Smooth muscle cell (in vitro differentiated cells): Measurements from ENCODE around the gene FAF1. TPM values are rescaled to one million over a fixed set of nuclear protein-coding genes. Genes with fewer than 3 reads are reported as not detected.
"Not testable (repeated sequence)": the region's sequence is repeated elsewhere in the genome, so short reads cannot be mapped to it uniquely, and the experiment has no call there.

Experiments used
- DNase-seq: peaks from one replicate; lab custom pipeline; 2025; ENCODE audit not compliant: unreplicated experiment; lab: John Stamatoyannopoulos, UW
- H2AFZ ChIP-seq: fragments of 200-600 bp; sonication (generic); 2 replicates; pipeline ENCODE4 v1.6.0; 2016; ENCODE audit warnings: antibody characterized with exemption, low read depth, mild to moderate bottlenecking
- H3F3A ChIP-seq: fragments of 200-600 bp; sonication (generic); 2 replicates; pipeline ENCODE4 v1.6.0; 2017; ENCODE audit warnings: antibody characterized with exemption, low read depth
- H3K27ac ChIP-seq: fragments of 200-600 bp; sonication (generic); 2 replicates; pipeline ENCODE4 v1.5.1; 2016; ENCODE audit warnings: low read depth, mild to moderate bottlenecking
- H3K27me3 ChIP-seq: fragments of 200-600 bp; sonication (generic); 2 replicates; pipeline ENCODE4 v1.6.1; 2016; ENCODE audit warnings: low read depth, mild to moderate bottlenecking
- H3K36me3 ChIP-seq: fragments of 200-600 bp; sonication (generic); 2 replicates; pipeline ENCODE4 v1.5.1; 2016; ENCODE audit warnings: low read depth
- H3K4me1 ChIP-seq: fragments of 200-600 bp; sonication (generic); 2 replicates; pipeline ENCODE4 v1.5.1; 2016; ENCODE audit warnings: low read depth
- H3K4me2 ChIP-seq: fragments of 200-600 bp; sonication (generic); 2 replicates; pipeline ENCODE4 v1.6.0; 2016; ENCODE audit warnings: mild to moderate bottlenecking
- H3K4me3 ChIP-seq: fragments of 200-600 bp; sonication (generic); 2 replicates; pipeline ENCODE4 v1.5.1; 2016; ENCODE audit warnings: mild to moderate bottlenecking
- H3K79me2 ChIP-seq: fragments of 200-600 bp; sonication (generic); 2 replicates; pipeline ENCODE4 v1.6.0; 2016; ENCODE audit warnings: low read depth, mild to moderate bottlenecking
- H3K9ac ChIP-seq: fragments of 200-600 bp; sonication (generic); 2 replicates; pipeline ENCODE4 v1.6.0; 2016; ENCODE audit warnings: low read depth
- H3K9me3 ChIP-seq: fragments of 200-600 bp; sonication (generic); replicated peaks from 2 replicates; pipeline ENCODE4 v1.5.1; 2016; ENCODE audit warnings: low read depth
- H4K20me1 ChIP-seq: fragments of 200-600 bp; sonication (generic); 2 replicates; pipeline ENCODE4 v1.6.0; 2016; ENCODE audit warnings: low read depth
- WGBS: methylation state at CpG from one replicate; pipeline ENCODE4 v1.1.7; 2016; ENCODE audit warnings: low lambda C conversion rate; 5-methylcytosine and 5-hydroxymethylcytosine counted together
- polyA plus RNA-seq: library from polyadenylated mRNA; unstranded; fragments of >200 nt; fragmentation: Nextera tagmentation; extraction: Ambion mirVana; gene quantifications from 2 replicates; pipeline ENCODE4 v1.2.1, GENCODE V29; 2016
- total RNA-seq: library from RNA; depleted of rRNA; stranded (reverse); fragments of >200 nt; gene quantifications from 2 replicates; pipeline ENCODE4 v1.2.3, GENCODE V29; 2014
- TF ChIP-seq, protein P1 (sequence below): fragments of 200-600 bp; sonication (generic); IDR thresholded peaks from 2 replicates; pipeline ENCODE4 v1.5.1; 2017; ENCODE audit warnings: borderline replicate concordance, mild to moderate bottlenecking, antibody characterized with exemption; ENCODE audit not compliant: insufficient read depth, poor library complexity, severe bottlenecking

Gene FAF1
- total and polyA plus RNA-seq, 2 experiments from 2014 or later = 51.5 to 51.6 TPM

DNA sequence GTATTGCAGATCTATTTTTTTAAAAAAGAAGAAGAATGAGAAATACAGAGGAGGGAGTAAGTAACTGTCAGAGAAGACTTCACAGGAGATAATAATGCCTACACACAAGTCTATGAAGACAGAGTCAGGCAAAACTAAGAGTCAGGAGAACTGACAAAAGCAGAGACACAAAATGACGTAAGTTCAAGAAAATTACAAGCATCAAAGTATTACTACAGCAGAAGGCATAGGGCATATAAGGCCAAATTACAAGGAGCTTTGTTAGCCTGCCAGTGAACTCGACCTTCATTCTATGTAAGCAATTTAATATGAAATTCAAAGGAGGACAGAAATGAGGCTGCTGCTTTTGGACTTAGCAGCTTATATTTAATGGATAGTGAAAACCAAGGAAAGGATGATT lies 23.7 kb downstream of the FAF1 start:
- peaks cover 94% of the 10 kb centered on the region for H4K20me1 ChIP-seq
- TF ChIP-seq, protein P1, sequence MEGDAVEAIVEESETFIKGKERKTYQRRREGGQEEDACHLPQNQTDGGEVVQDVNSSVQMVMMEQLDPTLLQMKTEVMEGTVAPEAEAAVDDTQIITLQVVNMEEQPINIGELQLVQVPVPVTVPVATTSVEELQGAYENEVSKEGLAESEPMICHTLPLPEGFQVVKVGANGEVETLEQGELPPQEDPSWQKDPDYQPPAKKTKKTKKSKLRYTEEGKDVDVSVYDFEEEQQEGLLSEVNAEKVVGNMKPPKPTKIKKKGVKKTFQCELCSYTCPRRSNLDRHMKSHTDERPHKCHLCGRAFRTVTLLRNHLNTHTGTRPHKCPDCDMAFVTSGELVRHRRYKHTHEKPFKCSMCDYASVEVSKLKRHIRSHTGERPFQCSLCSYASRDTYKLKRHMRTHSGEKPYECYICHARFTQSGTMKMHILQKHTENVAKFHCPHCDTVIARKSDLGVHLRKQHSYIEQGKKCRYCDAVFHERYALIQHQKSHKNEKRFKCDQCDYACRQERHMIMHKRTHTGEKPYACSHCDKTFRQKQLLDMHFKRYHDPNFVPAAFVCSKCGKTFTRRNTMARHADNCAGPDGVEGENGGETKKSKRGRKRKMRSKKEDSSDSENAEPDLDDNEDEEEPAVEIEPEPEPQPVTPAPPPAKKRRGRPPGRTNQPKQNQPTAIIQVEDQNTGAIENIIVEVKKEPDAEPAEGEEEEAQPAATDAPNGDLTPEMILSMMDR = no peak
- H3K79me2 ChIP-seq = peaks cover 48% of the 10 kb centered on the region
- no peak overlapping the region for H2AFZ ChIP-seq
- H3K27ac ChIP-seq = no peak overlapping the region
- H3K9ac ChIP-seq = no peak overlapping the region
- H3K9me3 ChIP-seq = no peaks in the 10 kb centered on the region
- H3K27me3 ChIP-seq = no peaks in the 10 kb centered on the region
- WGBS = 89% methylated on average over 2 of the region's 2 CpGs
- no peaks in the 10 kb centered on the region for H3K4me1 ChIP-seq
- no peak overlapping the region for H3K4me3 ChIP-seq
- no peaks in the 10 kb centered on the region for H3F3A ChIP-seq
- no peaks in the 10 kb centered on the region for H3K36me3 ChIP-seq
- DNase-seq = no peak
- H3K4me2 ChIP-seq = no peak overlapping the region

DNA sequence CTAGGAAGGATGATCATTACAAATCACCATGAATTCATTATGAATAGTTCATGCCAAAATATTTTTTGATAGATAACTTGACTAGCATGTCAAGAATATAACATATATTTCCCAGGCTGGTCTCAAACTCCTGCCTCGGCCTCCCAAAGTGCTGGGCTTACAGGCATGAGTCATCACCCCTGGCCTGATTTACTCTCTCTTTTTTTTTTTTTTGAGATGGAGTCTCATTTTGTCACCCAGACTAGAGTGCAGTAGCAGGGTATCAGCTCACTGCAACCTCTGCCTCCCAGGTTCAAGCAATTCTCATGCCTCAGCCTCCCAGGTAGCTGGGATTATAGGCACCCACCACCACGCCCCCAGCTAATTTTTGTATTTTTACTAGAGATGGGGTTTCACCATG lies 24.8 kb downstream of the FAF1 start:
- H3K9ac ChIP-seq, H3K27me3 ChIP-seq, H3K27ac ChIP-seq, H3K4me2 ChIP-seq, H3K4me3 ChIP-seq, H3K4me1 ChIP-seq, H3K9me3 ChIP-seq, DNase-seq, H3F3A ChIP-seq, H3K36me3 ChIP-seq, H2AFZ ChIP-seq: not testable (repeated sequence)
- 64% methylated on average over 2 of the region's 2 CpGs for WGBS
- Histone ChIP-seq H4K20me1 (peaks cover 90% of the 10 kb centered on the region), H3K79me2 (peaks cover 46% of the 10 kb centered on the region)

DNA sequence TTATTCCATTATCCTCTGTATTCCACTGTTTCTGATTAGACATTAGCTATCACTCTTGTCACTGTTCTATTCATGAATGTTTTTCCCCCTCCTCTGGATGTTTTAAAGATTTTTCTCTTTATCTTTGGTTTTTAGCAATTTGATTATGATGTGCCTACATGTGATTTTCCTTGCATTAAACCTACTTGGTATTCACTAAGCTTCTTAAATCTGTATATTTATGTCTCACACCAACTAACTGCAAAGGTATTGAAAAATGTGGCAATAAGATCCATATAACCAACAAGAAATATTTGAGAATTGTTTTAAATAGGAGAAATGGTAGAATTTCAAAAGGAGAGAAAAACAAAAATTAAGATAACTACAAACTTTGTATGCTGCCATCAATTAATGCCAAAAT lies 25.2 kb downstream of the FAF1 start:
- TF ChIP-seq, protein P1 = no peak
- Histone ChIP-seq H3K9me3 (no peaks in the 10 kb centered on the region), H3K27ac (no peak overlapping the region), H3K4me1 (no peaks in the 10 kb centered on the region), H3K4me3 (no peak overlapping the region), H3K79me2 (peaks cover 44% of the 10 kb centered on the region), H2AFZ (no peak overlapping the region), H3K9ac (no peak overlapping the region), H3K4me2 (no peak overlapping the region), H3K27me3 (no peaks in the 10 kb centered on the region), H3F3A (no peaks in the 10 kb centered on the region), H3K36me3 (no peaks in the 10 kb centered on the region), H4K20me1 (peaks cover 90% of the 10 kb centered on the region)
- DNase-seq = no peak

DNA sequence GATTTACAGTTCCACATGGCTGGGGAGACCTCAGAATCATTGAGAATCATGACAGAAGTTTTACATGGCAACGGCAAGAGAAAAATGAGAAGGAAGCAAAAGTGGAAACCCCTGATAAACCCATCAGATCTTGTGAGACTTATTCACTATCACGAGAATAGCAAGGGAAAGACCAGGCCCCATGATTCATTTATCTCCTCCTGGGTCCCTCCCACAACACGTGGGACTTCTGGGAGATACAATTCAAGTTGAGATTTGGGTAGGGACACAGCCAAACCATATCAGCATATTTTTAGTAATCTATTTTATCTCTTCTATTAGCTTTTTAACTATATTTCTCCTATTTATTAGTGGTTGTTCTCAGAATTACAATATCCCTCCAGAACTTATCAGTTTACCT lies 26.3 kb downstream of the FAF1 start:
- not testable (repeated sequence) for H3K4me2 ChIP-seq, H3K9me3 ChIP-seq, DNase-seq, H3K4me3 ChIP-seq, H3K27me3 ChIP-seq, H2AFZ ChIP-seq, H3K9ac ChIP-seq, H3K27ac ChIP-seq, H3K36me3 ChIP-seq, H3K4me1 ChIP-seq, H3F3A ChIP-seq
- Histone ChIP-seq H3K79me2 (peaks cover 44% of the 10 kb centered on the region), H4K20me1 (peaks cover 91% of the 10 kb centered on the region)
- 93% methylated on average over 3 of the region's 3 CpGs for WGBS

DNA sequence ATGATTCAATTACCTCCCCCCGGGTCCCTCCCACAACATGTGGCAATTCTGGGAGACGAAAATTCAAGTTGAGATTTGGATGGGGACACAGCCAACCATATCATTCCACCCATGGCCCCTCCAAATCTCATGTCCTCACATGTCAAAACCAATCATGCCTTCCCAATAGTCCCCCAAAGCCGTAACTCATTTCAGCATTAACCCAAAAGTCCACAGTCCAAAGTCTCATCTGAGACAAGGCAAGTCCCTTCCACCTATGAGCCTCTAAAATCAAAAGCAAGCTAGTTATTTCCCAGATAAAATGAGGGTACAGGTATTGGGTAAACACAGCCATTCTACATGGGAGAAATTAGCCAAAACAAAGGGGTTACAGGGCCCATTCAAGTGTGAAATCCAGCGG lies 28.0 kb downstream of the FAF1 start:
- WGBS = 95% methylated on average over 4 of the region's 4 CpGs

More for the DNA sequence above, 28.0 kb downstream of the FAF1 start:
- H3K36me3 ChIP-seq, H3K9ac ChIP-seq, H3K27me3 ChIP-seq, H3F3A ChIP-seq, H3K4me1 ChIP-seq, H3K4me3 ChIP-seq, H3K4me2 ChIP-seq, H3K27ac ChIP-seq, H2AFZ ChIP-seq, H3K9me3 ChIP-seq, DNase-seq: not testable (repeated sequence)
- Histone ChIP-seq H4K20me1 (peaks cover 85% of the 10 kb centered on the region), H3K79me2 (peaks cover 40% of the 10 kb centered on the region)
